Panc1 (cell line): ENCODE results near the gene NOS3. TPM values are rescaled to one million over a fixed set of nuclear protein-coding genes. Genes with fewer than 3 reads are reported as not detected.

Experiments
- ATAC-seq: fragments of 200-7000 bp; cut with Tn5 transposase; 2 replicates; pipeline ENCODE4 v1.9.1; 2020; ENCODE audit warnings: mild to moderate bottlenecking, moderate library complexity
- BruUV-seq: library from RNA; stranded (reverse); fragments of 400-500 nt; replicated peaks from 2 replicates; lab custom pipeline; 2021; lab: Mats Ljungman, UMichigan
- CTCF ChIA-PET: fragments of 300-600 bp; sonication (Branson Sonifier 250); formaldehyde crosslinking; loops from one replicate; lab custom pipeline; 2022; ENCODE audit warnings: antibody characterized with exemption; lab: Charles Lee
- POLR2A ChIA-PET: fragments of 300-600 bp; sonication (Branson Sonifier 250); formaldehyde crosslinking; loops from one replicate; lab custom pipeline; 2022; ENCODE audit warnings: antibody characterized with exemption; lab: Charles Lee
- DNase-seq: peaks from one replicate; pipeline ENCODE4 v3.0.0-alpha.2; 2010; ENCODE audit warnings: low read depth, low spot score
- H3K27ac ChIP-seq: 2 replicates; pipeline ENCODE4 v1.5.1; 2011; ENCODE audit warnings: mild to moderate bottlenecking, low read length, inconsistent platforms
- H3K27me3 ChIP-seq: fragments of 200-500 bp; sonication (Bioruptor generic); 2 replicates; pipeline ENCODE4 v1.6.0; 2014; ENCODE audit warnings: low read length, inconsistent platforms; ENCODE audit not compliant: control insufficient read depth, insufficient read depth
- H3K36me3 ChIP-seq: fragments of 200-500 bp; sonication (Bioruptor generic); 2 replicates; pipeline ENCODE4 v1.5.1; 2014; ENCODE audit warnings: inconsistent platforms, mild to moderate bottlenecking, low read length, moderate library complexity; ENCODE audit not compliant: control insufficient read depth, insufficient read depth
- H3K4me1 ChIP-seq: 2 replicates; pipeline ENCODE4 v1.5.1; 2011; ENCODE audit warnings: inconsistent platforms, mild to moderate bottlenecking, low read length, moderate library complexity; ENCODE audit not compliant: control insufficient read depth, insufficient read depth
- H3K4me3 ChIP-seq, 2 experiments: 2 replicates each; pipeline ENCODE4 v1.5.1; 2011 to 2012; ENCODE audit warnings: low read depth in 2 of 2, low read length in 2 of 2, mild to moderate bottlenecking in 2 of 2, inconsistent platforms in 1 of 2, moderate library complexity in 1 of 2
- H3K9me3 ChIP-seq: fragments of 200-500 bp; sonication (Bioruptor generic); 2 replicates; pipeline ENCODE4 v1.5.1; 2014; ENCODE audit warnings: low read depth, mild to moderate bottlenecking, inconsistent platforms, low read length, moderate library complexity; ENCODE audit not compliant: control insufficient read depth, insufficient read depth
- POLR2AphosphoS5 ChIP-seq: IDR thresholded peaks from 2 replicates; pipeline ENCODE4 v1.6.1; 2012; ENCODE audit warnings: mild to moderate bottlenecking, low read depth, low read length, moderate library complexity
- SIN3A ChIP-seq: IDR thresholded peaks from 2 replicates; pipeline ENCODE4 v1.6.1; 2012; ENCODE audit warnings: low read depth, mild to moderate bottlenecking, low read length, moderate library complexity, borderline replicate concordance; ENCODE audit not compliant: insufficient read depth
- TCF7L2 ChIP-seq: IDR thresholded peaks from 2 replicates; pipeline ENCODE4 v1.6.1; 2011; ENCODE audit warnings: mild to moderate bottlenecking, low read depth, low read length, inconsistent platforms
- in situ Hi-C: cut with HindIII; loops from 2 replicates; pipeline ENCODE4 v1.10.0; 2016; ENCODE audit warnings: low sequenced_read_pairs, low pct_unique_long_range_greater_than_20kb
- intact Hi-C: fragments of 100-400 bp; cut with micrococcal nuclease; formaldehyde crosslinking; loops from one replicate; pipeline ENCODE4 v1.10.0; 2022; ENCODE audit not compliant: unreplicated experiment
- total RNA-seq: library from RNA; stranded (reverse); gene quantifications from one replicate; pipeline ENCODE4 v1.2.1, GENCODE V29; 2021; ENCODE audit not compliant: unreplicated experiment
- TF ChIP-seq, protein P1 (sequence below), 2 experiments: IDR thresholded peaks; 2 replicates each; pipeline ENCODE4 v1.6.1; 2011 to 2012; ENCODE audit warnings: low read depth in 2 of 2, control low read depth in 1 of 2, low read length in 1 of 2, mild to moderate bottlenecking in 1 of 2, moderate library complexity in 1 of 2; ENCODE audit not compliant: insufficient read depth in 1 of 2
- TF ChIP-seq, protein P2 (sequence below): fragments of 450-650 bp; IDR thresholded peaks from 2 replicates; pipeline ENCODE4 v1.5.1; 2017; ENCODE audit warnings: mild to moderate bottlenecking

The NOS3 gene
- total RNA-seq, 1 experiment from 2014 or later = 3.1 TPM

GRCh38 chr7:151016505-151016904 is 25.7 kb downstream of the NOS3 start:
- no peaks in the 10 kb centered on the region for H3K27me3 ChIP-seq
- H3K36me3 ChIP-seq = no peaks in the 10 kb centered on the region
- H3K27ac ChIP-seq = no peak overlapping the region
- ATAC-seq = no peak
- no peak overlapping the region for H3K4me3 ChIP-seq
- H3K9me3 ChIP-seq = no peaks in the 10 kb centered on the region
- no peak for DNase-seq
- POLR2A ChIA-PET = no interaction called here
- intact Hi-C loops = loop anchor here (5.0 kb wide), 1 partner anchor 54 kb away; no protein-coding TSS in a partner anchor
- BruUV-seq = no TSS peak
- peaks cover 12% of the 10 kb centered on the region for H3K4me1 ChIP-seq
- CTCF ChIA-PET = no interaction called here
- in situ Hi-C loops = no loop called here
- no peak for TF ChIP-seq POLR2AphosphoS5
- TF ChIP-seq, protein P1, sequence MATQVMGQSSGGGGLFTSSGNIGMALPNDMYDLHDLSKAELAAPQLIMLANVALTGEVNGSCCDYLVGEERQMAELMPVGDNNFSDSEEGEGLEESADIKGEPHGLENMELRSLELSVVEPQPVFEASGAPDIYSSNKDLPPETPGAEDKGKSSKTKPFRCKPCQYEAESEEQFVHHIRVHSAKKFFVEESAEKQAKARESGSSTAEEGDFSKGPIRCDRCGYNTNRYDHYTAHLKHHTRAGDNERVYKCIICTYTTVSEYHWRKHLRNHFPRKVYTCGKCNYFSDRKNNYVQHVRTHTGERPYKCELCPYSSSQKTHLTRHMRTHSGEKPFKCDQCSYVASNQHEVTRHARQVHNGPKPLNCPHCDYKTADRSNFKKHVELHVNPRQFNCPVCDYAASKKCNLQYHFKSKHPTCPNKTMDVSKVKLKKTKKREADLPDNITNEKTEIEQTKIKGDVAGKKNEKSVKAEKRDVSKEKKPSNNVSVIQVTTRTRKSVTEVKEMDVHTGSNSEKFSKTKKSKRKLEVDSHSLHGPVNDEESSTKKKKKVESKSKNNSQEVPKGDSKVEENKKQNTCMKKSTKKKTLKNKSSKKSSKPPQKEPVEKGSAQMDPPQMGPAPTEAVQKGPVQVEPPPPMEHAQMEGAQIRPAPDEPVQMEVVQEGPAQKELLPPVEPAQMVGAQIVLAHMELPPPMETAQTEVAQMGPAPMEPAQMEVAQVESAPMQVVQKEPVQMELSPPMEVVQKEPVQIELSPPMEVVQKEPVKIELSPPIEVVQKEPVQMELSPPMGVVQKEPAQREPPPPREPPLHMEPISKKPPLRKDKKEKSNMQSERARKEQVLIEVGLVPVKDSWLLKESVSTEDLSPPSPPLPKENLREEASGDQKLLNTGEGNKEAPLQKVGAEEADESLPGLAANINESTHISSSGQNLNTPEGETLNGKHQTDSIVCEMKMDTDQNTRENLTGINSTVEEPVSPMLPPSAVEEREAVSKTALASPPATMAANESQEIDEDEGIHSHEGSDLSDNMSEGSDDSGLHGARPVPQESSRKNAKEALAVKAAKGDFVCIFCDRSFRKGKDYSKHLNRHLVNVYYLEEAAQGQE (IDR thresholded peaks at IDR 0.05; ENCODE audit: insufficient read depth in 1 of 2, low read depth in 2 of 2, low read length in 1 of 2) = no peak
- TF ChIP-seq, protein P2, sequence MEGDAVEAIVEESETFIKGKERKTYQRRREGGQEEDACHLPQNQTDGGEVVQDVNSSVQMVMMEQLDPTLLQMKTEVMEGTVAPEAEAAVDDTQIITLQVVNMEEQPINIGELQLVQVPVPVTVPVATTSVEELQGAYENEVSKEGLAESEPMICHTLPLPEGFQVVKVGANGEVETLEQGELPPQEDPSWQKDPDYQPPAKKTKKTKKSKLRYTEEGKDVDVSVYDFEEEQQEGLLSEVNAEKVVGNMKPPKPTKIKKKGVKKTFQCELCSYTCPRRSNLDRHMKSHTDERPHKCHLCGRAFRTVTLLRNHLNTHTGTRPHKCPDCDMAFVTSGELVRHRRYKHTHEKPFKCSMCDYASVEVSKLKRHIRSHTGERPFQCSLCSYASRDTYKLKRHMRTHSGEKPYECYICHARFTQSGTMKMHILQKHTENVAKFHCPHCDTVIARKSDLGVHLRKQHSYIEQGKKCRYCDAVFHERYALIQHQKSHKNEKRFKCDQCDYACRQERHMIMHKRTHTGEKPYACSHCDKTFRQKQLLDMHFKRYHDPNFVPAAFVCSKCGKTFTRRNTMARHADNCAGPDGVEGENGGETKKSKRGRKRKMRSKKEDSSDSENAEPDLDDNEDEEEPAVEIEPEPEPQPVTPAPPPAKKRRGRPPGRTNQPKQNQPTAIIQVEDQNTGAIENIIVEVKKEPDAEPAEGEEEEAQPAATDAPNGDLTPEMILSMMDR = no peak
- TF ChIP-seq TCF7L2 = no peak
- TF ChIP-seq SIN3A = no peak

GRCh38 chr7:151016942-151017341 is 26.1 kb downstream of the NOS3 start:
- no peaks in the 10 kb centered on the region for H3K27me3 ChIP-seq
- no TSS peak for BruUV-seq
- intact Hi-C loops = loop anchor here (5.0 kb wide), 1 partner anchor 55 kb away; no protein-coding TSS in a partner anchor
- CTCF ChIA-PET = no interaction called here
- DNase-seq (no peak), ATAC-seq (no peak)
- no peak for TF ChIP-seq SIN3A
- TF ChIP-seq, protein P1 (IDR thresholded peaks at IDR 0.05; ENCODE audit: insufficient read depth in 1 of 2, low read depth in 2 of 2, low read length in 1 of 2) = no peak
- no peak for TF ChIP-seq POLR2AphosphoS5
- TF ChIP-seq, protein P2 = no peak
- no peak for TF ChIP-seq TCF7L2
- no peak overlapping the region for H3K4me3 ChIP-seq
- no peaks in the 10 kb centered on the region for H3K36me3 ChIP-seq
- no peak overlapping the region for H3K27ac ChIP-seq
- in situ Hi-C loops = no loop called here
- POLR2A ChIA-PET = no interaction called here
- no peaks in the 10 kb centered on the region for H3K9me3 ChIP-seq
- peaks cover 10% of the 10 kb centered on the region for H3K4me1 ChIP-seq
